Endometrium (tissue), 2 donors: ENCODE results near the gene PER2.
A peak's percentile ranks its signal among the peaks of the same experiment; 100 is the strongest.

Source experiments
- FAIRE-seq: peaks from 2 replicates; lab custom pipeline; 2012; peaks lifted over from hg19 to GRCh38; lab: Jason Lieb, UNC
- donor health status: control.
- donor health status: control.

Gene PER2

DNA sequence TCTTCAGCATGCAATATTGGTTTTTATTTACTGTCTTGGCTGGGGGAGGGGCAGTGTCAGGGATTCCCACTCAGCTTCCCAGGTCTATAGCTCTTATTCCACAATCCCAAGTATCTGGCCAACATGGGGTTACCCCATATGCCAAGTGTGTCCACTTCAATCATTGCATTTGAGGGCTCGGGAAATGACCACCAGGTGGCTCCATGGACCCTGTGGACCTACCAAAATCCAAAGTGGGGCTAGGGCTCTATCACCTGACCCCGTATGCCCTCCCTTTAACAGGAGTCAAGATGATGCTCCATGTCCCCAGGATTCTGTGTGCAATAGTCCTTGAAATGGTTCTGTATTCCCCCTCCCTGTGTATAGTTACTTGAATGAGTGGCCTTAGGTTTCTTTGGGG is 19.8 kb upstream of the PER2 start:
- no peak for FAIRE-seq

DNA sequence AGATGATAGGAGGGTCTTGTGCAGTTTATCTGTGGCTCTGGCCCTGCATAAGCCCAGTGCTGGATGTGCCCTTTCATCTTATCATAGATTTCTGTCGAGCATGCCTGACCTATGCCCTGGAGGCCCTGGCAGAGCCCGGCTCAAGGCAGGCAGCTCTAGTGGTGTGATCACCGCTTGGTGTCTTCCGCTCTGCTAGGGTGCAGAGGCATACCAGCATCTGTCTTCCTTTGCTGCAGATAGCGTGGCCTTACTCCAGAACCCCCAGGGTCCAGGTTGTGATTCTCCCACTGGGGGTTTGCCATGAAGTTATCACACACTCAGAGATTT is 18.2 kb upstream of the PER2 start:
- FAIRE-seq, result no peak

DNA sequence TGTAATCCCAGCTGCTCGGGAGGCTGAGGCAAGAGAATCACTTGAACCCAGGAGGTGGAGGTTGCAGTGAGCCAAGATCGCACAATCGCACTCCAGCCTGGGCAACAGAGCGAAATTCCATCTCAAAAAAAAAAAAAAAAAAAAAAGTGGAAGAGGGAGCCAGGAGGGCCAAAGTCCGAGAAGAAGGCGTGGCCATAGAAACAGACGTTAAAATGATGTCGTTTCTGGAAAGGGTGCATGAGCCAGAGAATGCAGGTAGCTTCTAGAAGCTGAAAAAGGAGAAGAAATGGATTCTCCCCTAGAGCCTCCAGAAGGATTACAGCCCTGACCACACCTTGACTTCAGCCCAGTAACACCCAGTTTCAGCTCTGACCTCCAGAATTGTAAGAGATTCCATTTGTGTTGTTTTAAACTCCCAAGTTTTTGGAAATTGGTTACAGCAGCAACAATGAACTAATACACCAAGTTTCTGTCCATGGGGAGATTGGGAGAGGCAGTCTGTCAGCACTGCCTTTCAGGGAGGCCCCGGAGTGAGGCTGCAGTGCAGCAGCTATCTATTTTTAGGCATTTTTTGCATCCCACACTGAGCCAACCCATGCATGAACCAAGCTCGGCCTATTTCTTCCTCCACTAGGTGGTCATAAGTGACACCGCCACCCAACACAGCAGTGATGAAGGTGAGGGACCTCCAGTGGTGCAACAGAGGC is 17.7 kb upstream of the PER2 start:
- FAIRE-seq, result no peak

DNA sequence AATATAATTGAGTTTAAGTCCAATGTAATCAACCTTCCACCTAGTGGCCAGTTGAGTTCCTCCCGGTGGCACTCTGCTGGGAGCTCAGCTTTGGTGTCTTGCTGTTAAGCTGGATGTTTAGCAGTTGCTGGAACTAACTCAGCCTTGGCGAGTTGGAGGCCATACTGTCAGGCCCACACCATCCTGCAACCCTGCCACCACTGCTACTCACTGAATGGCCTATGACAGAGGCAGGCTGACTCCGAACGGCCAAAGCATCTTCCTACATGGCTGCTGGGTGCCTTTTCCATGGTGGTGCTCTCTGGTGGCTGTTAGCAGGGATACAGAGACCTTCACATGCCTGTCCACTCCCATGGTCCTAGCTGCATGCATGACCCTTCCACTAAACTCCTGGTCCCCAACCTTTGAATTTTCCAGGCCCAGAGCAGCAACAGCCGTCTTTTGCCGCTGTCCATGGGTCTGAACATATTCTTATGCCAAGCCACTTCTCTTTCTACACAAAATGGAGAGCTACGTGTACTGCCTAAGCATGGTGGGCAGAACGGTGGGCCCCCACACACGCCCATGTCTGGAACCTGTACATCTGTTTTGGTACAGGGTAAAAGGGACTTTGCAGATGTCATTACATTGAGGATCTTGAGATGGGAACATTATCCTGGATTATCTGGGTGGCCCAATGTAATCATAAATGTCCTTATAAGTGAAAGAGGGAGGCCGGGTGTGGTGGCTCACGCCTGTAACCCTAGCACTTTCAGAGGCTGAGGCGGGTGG is 16.9 kb upstream of the PER2 start:
- no peak for FAIRE-seq

DNA sequence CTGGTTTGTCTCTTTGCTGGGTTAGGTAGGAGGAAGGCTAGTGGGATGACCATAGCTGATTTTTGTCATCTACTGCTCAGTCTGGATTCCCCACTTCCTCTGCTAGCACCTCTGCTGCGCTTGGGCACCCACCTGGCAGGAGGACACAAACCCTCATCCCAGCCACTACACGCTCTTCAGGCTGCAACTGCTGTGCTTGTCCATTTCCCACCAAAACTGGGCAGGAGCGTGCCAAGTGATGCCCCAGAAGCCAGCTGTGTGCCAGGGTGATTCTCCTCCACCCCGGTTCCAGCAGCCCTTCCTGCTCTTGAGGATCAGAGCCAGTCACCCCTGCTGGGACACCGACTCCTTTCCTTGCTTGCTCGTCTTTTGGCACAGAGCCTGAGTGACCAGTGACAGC is 15.7 kb upstream of the PER2 start:
- no peak for FAIRE-seq

DNA sequence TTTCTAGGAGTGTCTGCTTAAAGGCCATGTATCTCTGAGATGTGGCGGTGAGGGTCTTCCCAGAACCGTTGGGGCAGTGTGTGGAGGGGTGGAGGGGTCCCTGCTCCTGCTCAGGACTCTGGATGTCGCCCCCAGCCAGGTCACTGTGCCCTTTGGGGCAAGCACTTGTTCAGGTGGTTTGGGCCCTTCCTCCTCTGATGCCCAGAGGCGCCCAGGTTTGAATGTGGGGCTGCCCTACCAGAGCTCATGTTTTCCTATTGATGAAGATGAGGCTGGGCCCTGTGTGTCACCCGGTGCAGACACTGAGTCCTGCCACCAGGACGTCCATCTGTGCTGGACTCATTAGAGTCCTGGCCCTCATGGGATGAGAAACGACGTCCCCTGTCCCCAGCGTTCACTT is 14.3 kb upstream of the PER2 start:
- FAIRE-seq, result no peak

DNA sequence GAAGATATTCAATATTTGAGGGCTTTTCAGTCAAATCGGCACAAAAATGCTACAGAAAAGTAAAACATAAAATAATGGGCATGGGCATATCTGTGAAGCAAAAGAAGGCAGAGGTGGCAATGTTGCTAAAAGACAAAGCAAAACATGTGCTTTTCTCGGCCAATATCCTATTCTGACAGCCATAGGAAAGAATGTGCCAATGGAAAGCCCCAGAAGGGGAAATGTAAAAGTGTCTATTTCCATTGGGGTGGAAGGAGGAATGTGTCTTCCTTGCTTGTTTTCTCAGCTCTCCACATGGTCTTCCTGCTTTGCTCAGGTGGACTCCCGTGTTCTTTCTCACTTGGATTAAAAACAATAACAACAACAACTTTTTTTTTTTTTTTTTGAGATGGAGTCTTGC is 13.7 kb upstream of the PER2 start:
- no peak for FAIRE-seq

DNA sequence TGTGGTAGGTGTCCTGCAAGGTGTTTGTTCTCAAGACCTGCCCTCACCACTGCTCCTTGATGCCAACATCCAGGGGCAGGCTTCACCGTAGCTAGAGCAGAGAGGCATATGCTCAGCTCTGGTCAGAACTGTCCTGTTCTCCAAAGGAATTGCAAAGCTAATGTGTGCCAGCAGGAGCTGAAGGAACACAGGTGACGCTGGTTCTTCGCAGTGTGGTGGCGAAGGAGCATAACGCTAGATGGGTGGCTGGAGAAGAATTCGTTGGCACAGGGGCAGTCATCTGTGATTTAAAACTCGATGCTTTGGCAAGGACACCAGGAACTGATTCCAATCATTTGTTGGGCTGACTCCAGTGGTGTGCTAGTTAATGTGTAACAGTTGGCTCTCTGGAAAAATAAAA is 11.4 kb upstream of the PER2 start:
- FAIRE-seq, result no peak

DNA sequence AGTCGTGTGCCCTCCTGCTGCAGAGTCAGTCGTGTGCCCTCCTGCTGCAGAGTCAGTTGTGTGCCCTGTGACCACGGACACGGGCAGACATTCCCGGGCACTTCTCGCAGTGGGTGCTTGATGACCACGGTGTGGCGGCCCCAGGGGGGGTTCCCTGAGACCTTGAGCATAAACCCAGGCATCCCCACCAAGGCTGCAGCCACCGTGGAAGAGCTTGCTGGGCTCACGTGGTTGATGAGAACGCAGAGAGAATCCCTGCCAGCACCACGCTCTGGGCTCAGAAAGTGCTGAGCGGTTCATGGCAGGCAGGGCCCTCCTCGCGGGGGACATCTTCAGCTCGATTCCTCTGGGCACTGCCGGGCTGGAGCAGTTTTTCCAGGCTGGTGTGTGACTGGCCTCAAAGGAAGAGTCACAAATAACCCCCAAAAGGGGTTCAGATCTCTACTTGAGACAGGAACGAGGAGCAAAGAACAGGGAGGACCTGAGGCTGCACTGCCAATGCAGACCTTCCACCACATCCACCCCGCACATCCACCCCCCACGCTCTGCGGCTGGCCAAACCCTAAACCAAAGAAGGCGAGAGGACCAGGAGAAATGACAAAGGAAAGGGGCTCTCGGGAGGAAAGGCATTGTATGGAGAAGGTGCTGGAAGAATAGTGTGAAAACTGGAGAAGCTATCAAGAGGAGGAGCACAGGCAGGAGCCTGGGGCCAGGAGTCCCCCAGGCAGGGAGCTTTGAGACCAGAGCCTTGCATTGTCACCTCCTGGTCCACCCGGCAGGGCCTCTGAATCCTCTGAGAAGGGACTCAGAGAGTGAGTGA is 8.4 kb upstream of the PER2 start:
- FAIRE-seq, result no peak

DNA sequence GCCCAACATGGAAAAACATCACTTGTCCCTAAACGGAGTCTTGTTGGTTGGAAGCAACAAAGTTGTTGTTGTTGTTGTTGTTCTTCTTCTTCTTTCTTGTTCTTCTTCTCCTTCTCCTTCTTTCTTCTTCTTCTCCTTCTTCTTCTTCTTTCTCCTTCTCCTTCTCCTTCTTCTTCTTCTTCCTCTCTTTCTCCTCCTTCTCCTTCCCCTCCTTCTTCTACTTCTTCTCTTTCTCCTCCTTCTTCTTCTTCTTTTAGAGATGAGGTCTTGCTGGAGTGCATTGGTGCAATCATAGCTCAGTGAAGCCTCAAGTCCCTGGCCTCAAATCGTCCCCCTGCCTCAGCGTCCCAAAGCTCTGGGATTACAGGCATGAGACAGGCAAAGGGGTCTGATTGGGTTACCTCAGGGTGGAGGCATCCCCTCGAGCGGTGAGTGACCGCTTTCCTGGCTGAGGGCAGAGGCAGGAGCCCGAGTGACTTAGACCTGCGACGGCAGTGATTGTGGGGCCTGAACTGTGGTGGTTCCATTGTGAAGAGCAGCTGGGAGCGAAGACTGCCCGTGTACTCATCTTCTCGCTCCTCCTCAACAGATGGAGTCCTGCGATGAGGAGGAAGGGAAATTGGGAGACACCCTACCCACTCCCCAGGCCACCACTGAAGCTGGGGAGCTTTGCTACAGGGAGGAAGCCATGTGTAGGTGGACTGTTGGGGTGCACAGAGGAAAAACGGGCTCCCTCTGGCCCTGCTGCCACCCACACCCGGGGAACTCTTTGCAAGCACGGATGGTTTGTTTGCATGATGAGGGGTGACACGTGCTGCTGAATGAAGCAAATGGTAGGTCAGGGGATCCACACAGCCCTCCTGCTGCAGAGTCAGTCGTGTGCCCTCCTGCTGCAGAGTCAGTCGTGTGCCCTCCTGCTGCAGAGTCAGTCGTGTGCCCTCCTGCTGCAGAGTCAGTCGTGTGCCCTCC is 7.0 kb upstream of the PER2 start:
- no peak for FAIRE-seq

DNA sequence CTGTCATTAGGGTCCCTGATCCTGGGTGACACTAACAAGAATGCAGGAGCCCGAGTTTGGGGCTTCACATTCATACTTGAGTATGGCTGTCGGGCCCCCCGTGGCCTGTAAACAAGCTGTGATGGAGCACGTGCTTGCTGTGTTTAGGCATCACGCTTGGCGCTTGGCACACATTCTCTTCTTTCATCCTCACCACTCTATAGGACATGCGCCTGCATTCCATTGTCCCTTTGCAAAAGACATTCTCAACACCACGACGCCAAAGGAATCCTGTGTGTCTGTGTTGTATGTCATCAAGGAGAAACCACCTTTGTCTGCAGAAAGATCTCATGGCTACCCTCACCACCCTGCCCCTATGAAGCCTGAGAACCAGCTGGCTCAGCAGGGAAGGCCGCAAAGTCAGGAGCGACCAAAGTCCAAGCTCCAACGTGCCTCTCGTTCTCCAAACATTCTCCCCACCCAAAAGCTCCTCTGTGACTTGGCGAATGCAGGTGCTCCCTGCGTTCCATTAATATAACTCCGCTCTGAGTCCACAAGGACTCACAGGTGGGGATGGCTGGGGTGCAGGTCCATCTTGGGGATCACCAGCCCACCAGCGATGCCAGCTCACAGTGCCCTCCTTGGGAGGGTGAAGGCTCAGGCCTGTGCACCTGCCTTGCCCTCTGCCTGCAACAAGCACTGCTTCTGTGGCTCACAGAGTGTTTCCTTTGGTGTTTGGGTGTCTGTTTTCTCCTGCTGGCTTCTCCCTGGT is 6.2 kb upstream of the PER2 start:
- FAIRE-seq, result no peak

DNA sequence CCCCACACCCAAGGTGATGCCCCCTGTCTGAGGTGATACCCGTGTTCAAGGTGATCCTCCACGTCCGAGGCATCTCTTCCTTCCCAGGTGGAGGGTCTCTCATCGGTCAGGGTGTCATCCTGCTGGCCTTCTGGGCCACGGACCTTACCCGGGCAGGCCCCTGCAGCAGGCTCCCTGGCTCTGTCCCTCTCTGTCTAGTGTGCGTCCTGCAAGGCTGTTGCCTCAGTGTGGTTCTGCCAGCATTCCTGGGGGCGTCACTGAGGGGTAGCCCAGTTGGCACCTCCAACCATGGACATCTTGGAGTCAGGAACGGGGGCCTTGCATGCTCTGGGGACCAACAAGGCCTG is 5.6 kb upstream of the PER2 start:
- FAIRE-seq, result no peak

DNA sequence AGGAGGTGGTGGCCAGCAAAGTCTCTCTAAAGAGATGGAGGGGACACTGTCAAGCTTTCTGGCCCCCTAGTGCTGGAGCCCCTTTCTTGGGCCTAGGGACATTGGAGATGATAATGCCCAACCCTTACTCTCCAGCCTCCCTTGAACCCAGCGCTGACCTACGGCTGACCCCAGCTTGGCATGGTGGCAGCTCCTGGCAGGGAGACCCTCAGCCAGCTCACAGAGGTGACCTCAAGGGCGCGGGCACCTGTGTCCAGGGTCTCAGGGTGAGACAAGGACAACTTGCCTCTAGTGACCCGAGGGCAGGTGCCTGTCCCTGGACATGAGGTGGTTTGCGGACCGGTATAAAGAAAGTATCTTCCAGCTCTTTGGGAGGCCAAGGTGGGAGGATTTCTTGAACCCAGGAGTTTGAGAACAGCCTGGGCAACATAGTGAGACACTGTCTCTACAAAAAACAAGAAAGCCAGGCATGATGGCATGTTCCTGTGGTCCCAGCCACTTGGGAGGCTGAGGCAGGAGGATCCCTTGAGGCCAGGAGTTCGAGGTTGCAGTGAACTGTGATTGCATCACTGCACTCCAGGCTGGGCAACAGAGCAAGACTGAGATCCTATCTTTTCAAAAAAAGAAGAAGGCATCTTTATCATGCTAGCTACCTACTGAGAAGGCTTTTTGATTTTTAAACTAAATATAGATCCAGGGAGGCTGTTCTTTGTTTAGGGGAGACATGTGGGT is 3.3 kb upstream of the PER2 start:
- no peak for FAIRE-seq

DNA sequence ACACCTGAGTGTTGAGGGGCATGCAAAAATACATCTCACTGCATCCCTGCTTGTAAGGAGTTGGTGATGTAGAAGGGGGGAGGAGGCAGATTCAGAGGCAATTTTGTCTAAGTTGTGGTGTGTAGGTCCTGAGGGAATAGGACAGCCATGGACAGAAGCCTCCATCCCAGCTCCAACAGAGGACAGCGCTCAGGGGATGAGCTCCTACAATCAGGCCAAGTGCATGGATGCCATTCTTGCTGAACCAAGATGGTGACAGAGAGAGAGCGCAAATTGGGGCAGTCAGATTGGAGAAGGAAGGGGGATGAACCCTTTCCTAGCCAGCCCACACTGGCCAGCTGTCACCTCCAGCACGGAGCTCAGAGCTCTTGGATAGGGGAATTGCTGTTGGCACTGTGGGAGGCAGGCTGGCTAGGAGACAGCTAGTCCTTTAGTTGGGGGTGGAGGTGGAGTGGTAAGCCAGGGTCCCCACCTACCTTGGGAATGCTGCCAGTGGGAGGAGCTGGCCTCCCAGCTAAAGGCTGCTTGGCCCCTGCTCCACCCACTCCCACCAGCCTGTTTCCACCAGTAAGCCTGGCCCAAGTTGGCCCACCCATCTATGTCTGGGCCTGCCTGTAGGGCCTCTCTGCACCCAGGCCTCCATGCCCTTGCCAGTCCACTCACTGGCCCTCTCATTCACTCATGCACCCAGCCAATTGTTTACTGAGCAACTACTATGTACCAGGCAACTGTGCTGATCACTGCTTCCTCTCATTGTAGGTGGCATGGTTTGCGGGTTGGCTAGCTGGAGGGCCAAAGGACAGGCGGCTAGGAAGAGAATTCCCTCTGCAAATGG is 2.5 kb upstream of the PER2 start:
- no peak for FAIRE-seq

DNA sequence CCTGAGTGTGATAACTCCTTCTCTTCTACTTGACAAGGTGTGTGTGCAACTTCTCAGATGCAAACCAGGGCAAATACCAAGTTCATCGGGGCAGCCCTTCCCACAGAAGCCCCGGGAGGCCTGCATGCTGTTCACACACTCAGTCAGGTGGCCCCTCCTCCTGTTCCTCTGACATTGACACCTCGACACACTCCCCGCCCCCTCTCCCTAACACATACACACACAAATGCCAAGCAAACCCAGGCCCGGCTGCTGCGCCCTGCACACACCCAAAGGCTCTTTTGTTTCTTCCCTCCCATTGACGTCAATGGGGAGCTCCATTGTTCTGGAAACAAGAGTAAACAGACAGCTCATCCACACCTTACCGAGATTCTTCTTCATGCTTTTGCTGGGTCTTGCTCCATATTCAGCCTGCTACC is 1.7 kb upstream of the PER2 start:
- FAIRE-seq, result no peak

DNA sequence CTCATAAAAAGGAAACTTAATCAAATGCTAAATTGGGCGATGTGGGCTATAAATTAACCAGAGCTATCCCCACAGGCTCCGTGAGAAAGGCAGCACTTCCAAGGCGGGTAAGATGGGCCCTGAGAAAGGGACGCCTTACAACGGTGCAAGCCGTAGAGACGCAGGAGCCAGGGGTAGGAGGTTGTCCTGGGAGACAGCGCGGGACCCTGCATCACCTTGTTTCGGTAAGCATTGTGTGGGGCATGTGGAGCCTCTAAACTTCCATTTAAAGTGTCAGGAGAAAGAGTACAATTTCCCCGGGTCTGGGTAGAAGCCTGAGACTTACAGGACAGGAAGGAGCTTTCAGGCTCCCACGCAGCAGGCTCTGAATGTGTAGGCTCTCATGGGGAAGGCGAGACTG is 1.2 kb upstream of the PER2 start:
- no peak for FAIRE-seq

DNA sequence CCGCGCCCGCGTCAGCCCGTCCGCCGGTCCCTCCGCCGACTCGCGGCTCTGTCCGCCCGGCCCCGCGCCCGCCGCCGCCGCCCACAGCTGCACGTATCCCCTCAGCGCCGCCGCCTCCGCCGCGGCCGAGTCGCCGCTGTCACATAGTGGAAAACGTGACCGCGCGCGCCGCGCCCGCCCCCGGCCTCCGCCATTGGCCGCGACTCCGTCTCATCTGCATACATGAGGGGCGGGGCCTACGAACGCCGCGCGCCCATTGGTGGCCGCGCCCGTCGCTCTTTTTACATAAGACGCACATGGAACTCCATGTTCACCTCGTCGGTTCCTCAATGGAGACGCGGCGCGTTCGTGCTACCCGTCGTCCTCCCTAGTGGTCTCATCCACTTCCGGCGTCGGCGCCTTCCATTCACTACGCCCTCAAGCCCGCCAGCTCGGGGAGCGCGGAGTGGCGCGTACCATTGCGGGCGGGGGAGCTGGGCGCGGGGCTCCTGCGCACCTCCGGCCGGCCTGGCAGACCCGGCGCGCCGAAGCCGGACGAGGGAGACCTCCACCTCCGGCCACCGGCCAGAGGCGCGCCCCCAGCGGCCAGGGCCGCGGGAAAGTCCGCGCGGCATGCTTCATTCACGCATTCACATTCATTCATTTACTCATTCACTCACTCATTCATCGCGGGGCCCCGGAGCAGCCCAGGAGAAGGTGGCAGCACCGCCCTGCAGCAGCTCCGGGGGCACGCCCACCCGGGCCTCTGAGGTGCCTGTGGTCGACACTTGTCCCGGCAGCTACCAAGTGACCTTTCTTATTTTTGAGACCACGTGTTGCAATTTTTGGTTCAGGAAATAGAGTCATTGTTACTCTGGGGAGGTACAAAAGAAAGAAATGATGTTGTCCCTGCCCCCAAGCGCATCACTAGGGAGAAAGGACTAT is 502 bp upstream of the PER2 start:
- peak; percentile 55 for FAIRE-seq

DNA sequence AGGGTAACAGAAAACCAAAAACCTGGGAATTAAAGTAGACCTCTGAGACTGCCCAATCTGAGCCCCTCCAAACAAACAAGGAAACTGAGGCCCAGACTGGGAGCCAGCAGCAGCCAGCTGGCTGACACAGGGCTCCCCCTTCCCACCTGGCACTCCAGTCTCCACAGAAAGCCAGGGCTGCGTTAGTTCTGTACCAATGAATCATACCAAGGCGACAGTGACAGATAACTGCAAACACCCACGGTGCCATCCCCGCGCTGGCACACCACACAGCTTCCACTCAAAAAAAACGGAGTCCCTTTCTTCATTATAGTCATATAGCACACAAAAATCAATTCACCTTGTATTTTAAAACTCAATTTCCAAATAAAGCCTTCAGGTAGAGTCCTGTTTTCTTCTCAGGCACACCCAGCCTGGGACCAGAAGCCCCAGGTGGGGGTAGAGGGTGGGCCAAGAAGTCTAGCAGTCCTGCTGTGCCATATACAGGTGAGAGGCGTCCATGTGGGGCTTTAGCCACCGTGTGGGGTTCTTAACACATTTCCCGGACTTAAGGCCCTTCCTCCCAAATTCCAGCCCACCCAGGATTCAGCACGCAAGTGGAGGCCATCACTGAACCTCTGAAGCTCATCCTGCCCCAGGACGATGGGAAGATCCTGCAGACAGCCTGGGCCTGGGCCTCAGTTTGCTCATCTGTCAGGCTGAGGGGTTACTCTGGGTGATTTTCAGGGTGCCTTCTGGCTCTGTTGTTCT is 1.2 kb downstream of the PER2 start:
- no peak for FAIRE-seq
